PFSK-1 (cell line): ENCODE measurements around the gene PC.

Experiments
- FOXP2 ChIP-seq: optimal IDR thresholded peaks from 2 replicates; pipeline ENCODE3; 2011; ENCODE audit warnings: borderline replicate concordance, control low read depth, inconsistent platforms; ENCODE audit not compliant: insufficient read depth; ENCODE audit errors: extremely low read length, extremely low read depth
- POLR2AphosphoS5 ChIP-seq: IDR thresholded peaks from 2 replicates; pipeline ENCODE4 v1.6.1; 2012; ENCODE audit warnings: low read depth, mild to moderate bottlenecking, control low read depth, low read length, moderate library complexity
- REST ChIP-seq, 2 experiments: IDR thresholded peaks; 2 replicates each; pipeline versions ENCODE4 v1.6.1 to v1.8.0; 2011 to 2012; ENCODE audit warnings: low read depth in 2 of 2, low read length in 2 of 2, control low read depth in 1 of 2, inconsistent platforms in 1 of 2, mild to moderate bottlenecking in 1 of 2, moderate library complexity in 1 of 2; ENCODE audit not compliant: insufficient read depth in 1 of 2
- SIN3A ChIP-seq: IDR thresholded peaks from 2 replicates; pipeline ENCODE4 v1.6.1; 2012; ENCODE audit warnings: mild to moderate bottlenecking, low read length, moderate library complexity, borderline replicate concordance; ENCODE audit not compliant: insufficient read depth
- TAF1 ChIP-seq: IDR thresholded peaks from 2 replicates; pipeline ENCODE4 v1.6.1; 2012; ENCODE audit warnings: low read length, control low read depth, borderline replicate concordance; ENCODE audit not compliant: insufficient read depth

Gene PC

GRCh38 chr11:66868726-66869566 lies 89.2 kb downstream of the PC start:
- TF ChIP-seq POLR2AphosphoS5 (no peak), FOXP2 (no peak), REST (IDR thresholded peaks at IDR 0.05; ENCODE audit: insufficient read depth in 1 of 2, low read depth in 2 of 2, low read length in 2 of 2) (no peak), TAF1 (no peak)

- no peak for TF ChIP-seq TAF1
- TF ChIP-seq POLR2AphosphoS5 = no peak
- TF ChIP-seq REST (IDR thresholded peaks at IDR 0.05; ENCODE audit: insufficient read depth in 1 of 2, low read depth in 2 of 2, low read length in 2 of 2) = no peak
- no peak for TF ChIP-seq SIN3A
- no peak for TF ChIP-seq FOXP2
Observed at GRCh38 chr11:66868082-66868725, 90.0 kb downstream of the PC start.

- TF ChIP-seq REST (IDR thresholded peaks at IDR 0.05; ENCODE audit: insufficient read depth in 1 of 2, low read depth in 2 of 2, low read length in 2 of 2) = no peak
Observed at GRCh38 chr11:66867425-66868040, 90.7 kb downstream of the PC start.

- TF ChIP-seq REST (IDR thresholded peaks at IDR 0.05; ENCODE audit: insufficient read depth in 1 of 2, low read depth in 2 of 2, low read length in 2 of 2) = no peak
- no peak for TF ChIP-seq FOXP2
- no peak for TF ChIP-seq POLR2AphosphoS5
Observed at GRCh38 chr11:66866511-66866986, 91.6 kb downstream of the PC start.
